HepG2 (cell line): ENCODE data around the gene ST3GAL2. TPM values are rescaled to one million over a fixed set of nuclear protein-coding genes. Genes with fewer than 3 reads are reported as not detected.

Experiments
- HDAC6 ChIP-seq: fragments of 200-600 bp; sonication (generic); IDR thresholded peaks from 2 replicates; pipeline ENCODE4 v1.7.0; 2017; ENCODE audit warnings: mild to moderate bottlenecking, antibody characterized with exemption, low read length, low read depth
- IKZF5 ChIP-seq: IDR thresholded peaks from 2 replicates; pipeline ENCODE4 v1.6.1; 2018; ENCODE audit warnings: missing genetic modification reagents, mild to moderate bottlenecking, missing compliant biosample characterization
- JUN ChIP-seq: sonication (generic); formaldehyde crosslinking; IDR thresholded peaks from 2 replicates; pipeline ENCODE4 v1.4.0; 2020; ENCODE audit warnings: mild to moderate bottlenecking, missing genetic modification reagents
- KDM4B ChIP-seq: sonication (generic); formaldehyde crosslinking; IDR thresholded peaks from 2 replicates; pipeline ENCODE4 v1.4.0; 2020; ENCODE audit warnings: missing genetic modification reagents
- KLF9 ChIP-seq: IDR thresholded peaks from 2 replicates; pipeline ENCODE4 v1.6.1; 2016; ENCODE audit warnings: low read depth
- NPAS2 ChIP-seq: sonication (generic); formaldehyde crosslinking; IDR thresholded peaks from 2 replicates; pipeline ENCODE4 v1.8.0; 2022; ENCODE audit warnings: mild to moderate bottlenecking, missing genetic modification reagents, borderline replicate concordance
- POLR2G ChIP-seq: fragments of 200-400 bp; formaldehyde crosslinking; IDR thresholded peaks from 2 replicates; pipeline ENCODE4 v1.6.1; 2018; ENCODE audit warnings: mild to moderate bottlenecking, low read depth, low read length, moderate library complexity
- REXO4 ChIP-seq: sonication (generic); formaldehyde crosslinking; IDR thresholded peaks from 2 replicates; pipeline ENCODE4 v1.8.0; 2022; ENCODE audit warnings: missing genetic modification reagents, mild to moderate bottlenecking, borderline replicate concordance
- RFX3 ChIP-seq: IDR thresholded peaks from 2 replicates; pipeline ENCODE4 v1.6.1; 2016; ENCODE audit warnings: missing biosample characterization, missing genetic modification reagents
- RNF219 ChIP-seq: sonication (generic); formaldehyde crosslinking; IDR thresholded peaks from 2 replicates; pipeline ENCODE4 v1.5.0; 2020; ENCODE audit warnings: mild to moderate bottlenecking, missing genetic modification reagents
- SRSF1 ChIP-seq: fragments of 200-400 bp; formaldehyde crosslinking; optimal IDR thresholded peaks from 2 replicates; pipeline ENCODE3; 2017; ENCODE audit warnings: mild to moderate bottlenecking, low read depth, low read length, moderate library complexity
- TSC22D2 ChIP-seq: sonication (generic); formaldehyde crosslinking; IDR thresholded peaks from 2 replicates; pipeline ENCODE4 v1.5.1; 2020; ENCODE audit warnings: missing genetic modification reagents, mild to moderate bottlenecking, borderline replicate concordance
- XBP1 ChIP-seq: sonication (generic); formaldehyde crosslinking; IDR thresholded peaks from 2 replicates; pipeline ENCODE4 v1.5.0; 2020; ENCODE audit warnings: missing genetic modification reagents
- ZBED4 ChIP-seq: sonication (generic); formaldehyde crosslinking; IDR thresholded peaks from 2 replicates; pipeline ENCODE4 v1.4.0; 2020; ENCODE audit warnings: missing genetic modification reagents, borderline replicate concordance
- ZBTB7B ChIP-seq: sonication (generic); formaldehyde crosslinking; IDR thresholded peaks from 2 replicates; pipeline ENCODE4 v1.4.0; 2020; ENCODE audit warnings: missing genetic modification reagents
- ZFP1 ChIP-seq: IDR thresholded peaks from 2 replicates; pipeline ENCODE4 v1.6.1; 2016
- ZNF317 ChIP-seq: sonication (generic); formaldehyde crosslinking; IDR thresholded peaks from 2 replicates; pipeline ENCODE4 v1.5.0; 2020; ENCODE audit warnings: mild to moderate bottlenecking, missing genetic modification reagents
- ZNF335 ChIP-seq: sonication (generic); formaldehyde crosslinking; IDR thresholded peaks from 2 replicates; pipeline ENCODE4 v1.4.0; 2020; ENCODE audit warnings: missing genetic modification reagents
- ZNF512 ChIP-seq: sonication (generic); formaldehyde crosslinking; IDR thresholded peaks from 2 replicates; pipeline ENCODE4 v1.4.0; 2020; ENCODE audit warnings: mild to moderate bottlenecking, missing genetic modification reagents
- ZNF777 ChIP-seq: sonication (generic); formaldehyde crosslinking; IDR thresholded peaks from 2 replicates; pipeline ENCODE4 v1.4.0; 2020; ENCODE audit warnings: missing genetic modification reagents
- ZNF878 ChIP-seq: sonication (generic); formaldehyde crosslinking; IDR thresholded peaks from 2 replicates; pipeline ENCODE4 v1.8.1; 2023; ENCODE audit warnings: mild to moderate bottlenecking, missing genetic modification reagents, moderate library complexity
- polyA plus RNA-seq, 8 experiments: library from polyadenylated mRNA; depleted of rRNA in 3 of 8; stranded (reverse) in 7 of 8; unstranded in 1 of 8; fragments of >200 nt; fragmentation: Illumina TruSeq in 4 of 8; extraction: Trizol in 4 of 8; gene quantifications; 2 replicates each; pipeline versions ENCODE4 v1.2.1 to v1.2.3, GENCODE V29; 2011 to 2016; ENCODE audit warnings: low read depth in 4 of 8, missing spikeins in 1 of 8, mixed read lengths in 1 of 8; ENCODE audit not compliant: insufficient read depth in 1 of 8
- total RNA-seq, 5 experiments: library from RNA; depleted of rRNA; stranded (reverse); fragments of >200 nt; fragmentation: Illumina TruSeq; extraction: Trizol; gene quantifications; 2 replicates each; pipeline ENCODE4 v1.2.3, GENCODE V29; 2016; ENCODE audit warnings: low read depth in 1 of 5

The ST3GAL2 gene
- total and polyA plus RNA-seq, 2 of the 13 experiments (the other 11 are each of a cell fraction or from before 2014, with no cell fraction given), result 16.3 to 24.9 TPM

GRCh38 chr16:70454222-70455034 is 15.5 kb upstream of the ST3GAL2 start, which contains the start of gene FCSK (continued):
- TF ChIP-seq IKZF5 (CRISPR knock-in tag), result peak; percentile 55; the same call in 1 of the 2 replicates
- TF ChIP-seq XBP1 (CRISPR knock-in tag), result peak; percentile 91
- peak; percentile 88 for TF ChIP-seq TSC22D2 (CRISPR knock-in tag)
- peak; percentile 75; the same call in 1 of the 2 replicates for TF ChIP-seq ZNF317 (CRISPR knock-in tag)
- TF ChIP-seq SRSF1, result peak; percentile 94
- TF ChIP-seq ZBTB7B, result peak; percentile 100
- no peak for TF ChIP-seq HDAC6
- TF ChIP-seq KDM4B, result peak; percentile 75; the same call in 1 of the 2 replicates
- peak; percentile 79 for TF ChIP-seq ZNF777 (CRISPR knock-in tag)
- peak; percentile 86 for TF ChIP-seq ZNF335 (CRISPR knock-in tag)
- TF ChIP-seq ZNF512 (CRISPR knock-in tag), result no peak
- no peak for TF ChIP-seq ZNF878 (CRISPR knock-in tag)
- no peak for TF ChIP-seq ZFP1
- TF ChIP-seq REXO4 (CRISPR knock-in tag), result no peak
- TF ChIP-seq POLR2G, result peak; percentile 89
- no peak for TF ChIP-seq RFX3
- peak; percentile 22; the same call in 1 of the 2 replicates for TF ChIP-seq JUN
- TF ChIP-seq RNF219 (CRISPR knock-in tag), result 0 out of 2 replicates have a peak, but pooled peaks have one; percentile 15
- TF ChIP-seq KLF9, result no peak
- peak; percentile 32; the same call in 1 of the 2 replicates for TF ChIP-seq ZBED4 (CRISPR knock-in tag)
- no peak for TF ChIP-seq NPAS2 (CRISPR knock-in tag)
